GM11168 (cell line): ENCODE results near the gene VMP1.
"Not testable (repeated sequence)": the region's sequence is repeated elsewhere in the genome, so short reads cannot be mapped to it uniquely, and the experiment has no call there.

Experiments used
- in situ Hi-C: fragments of 300-500 bp; cut with MboI; formaldehyde crosslinking; loops from one replicate; pipeline ENCODE4 v1.12.0; 2022; ENCODE audit warnings: low sequenced_read_pairs; ENCODE audit not compliant: unreplicated experiment

The VMP1 gene

GRCh38 chr17:59796785-59797205, 89.3 kb downstream of the VMP1 start:
- in situ Hi-C loops = no loop called here

- in situ Hi-C loops = no loop called here
Measured at GRCh38 chr17:59798111-59798510, 90.7 kb downstream of the VMP1 start.

GRCh38 chr17:59800530-59800942, 93.1 kb downstream of the VMP1 start:
- in situ Hi-C loops = no loop called here

GRCh38 chr17:59802160-59802559, 94.7 kb downstream of the VMP1 start:
- in situ Hi-C loops = no loop called here

- in situ Hi-C loops = no loop called here
Measured at GRCh38 chr17:59804901-59805465, 97.5 kb downstream of the VMP1 start.

- in situ Hi-C loops = not testable (repeated sequence)
Measured at GRCh38 chr17:59806322-59806721, 98.9 kb downstream of the VMP1 start.

- in situ Hi-C loops = no loop called here
Measured at GRCh38 chr17:59807892-59808509, 100.5 kb downstream of the VMP1 start.

GRCh38 chr17:59810894-59811153, 103.4 kb downstream of the VMP1 start:
- in situ Hi-C loops = no loop called here

- in situ Hi-C loops = no loop called here
Measured at GRCh38 chr17:59811209-59811608, 103.8 kb downstream of the VMP1 start.

- in situ Hi-C loops = no loop called here
Measured at GRCh38 chr17:59812139-59812538, 104.7 kb downstream of the VMP1 start.

GRCh38 chr17:59814276-59814675, 106.8 kb downstream of the VMP1 start:
- in situ Hi-C loops = no loop called here

- in situ Hi-C loops = no loop called here
Measured at GRCh38 chr17:59814685-59815084, 107.2 kb downstream of the VMP1 start.

GRCh38 chr17:59815965-59816364, 108.5 kb downstream of the VMP1 start:
- in situ Hi-C loops = no loop called here

GRCh38 chr17:59825533-59826322, 118.3 kb downstream of the VMP1 start:
- in situ Hi-C loops = no loop called here

GRCh38 chr17:59826706-59827453, 119.4 kb downstream of the VMP1 start:
- in situ Hi-C loops = no loop called here

- in situ Hi-C loops = no loop called here
Measured at GRCh38 chr17:59827721-59828477, 120.4 kb downstream of the VMP1 start.

GRCh38 chr17:59828478-59828760, 121.0 kb downstream of the VMP1 start:
- in situ Hi-C loops = no loop called here

GRCh38 chr17:59828819-59829216, 121.4 kb downstream of the VMP1 start:
- in situ Hi-C loops = not testable (repeated sequence)

- in situ Hi-C loops = no loop called here
Measured at GRCh38 chr17:59829217-59830006, 122.0 kb downstream of the VMP1 start.
